DOHH2 (cell line): ENCODE measurements around the gene RRAS.

Experiments
- H3F3A ChIP-seq: fragments of 200-600 bp; sonication (generic), shearing (Covaris generic); 2 replicates; pipeline ENCODE4 v1.6.0; 2016; ENCODE audit warnings: antibody characterized with exemption, mild to moderate bottlenecking; ENCODE audit not compliant: control insufficient read depth, insufficient read depth
- H3K27ac ChIP-seq: fragments of 200-600 bp; sonication (generic); 2 replicates; pipeline ENCODE4 v1.5.1; 2014; ENCODE audit warnings: low read depth, mild to moderate bottlenecking, low read length, moderate library complexity
- H3K27me3 ChIP-seq: fragments of 200-600 bp; sonication (generic); 2 replicates; pipeline ENCODE4 v1.6.1; 2014; ENCODE audit warnings: mild to moderate bottlenecking, low read length, mixed read lengths; ENCODE audit not compliant: control insufficient read depth
- H3K36me3 ChIP-seq: fragments of 200-600 bp; sonication (generic); 2 replicates; pipeline ENCODE4 v1.6.1; 2014; ENCODE audit warnings: mild to moderate bottlenecking, low read length, moderate library complexity, mixed read lengths; ENCODE audit not compliant: control insufficient read depth
- H3K4me1 ChIP-seq: fragments of 200-600 bp; sonication (generic); 2 replicates; pipeline ENCODE4 v1.6.1; 2014; ENCODE audit warnings: mild to moderate bottlenecking, low read length, mixed read lengths; ENCODE audit not compliant: control insufficient read depth
- H3K4me2 ChIP-seq: fragments of 200-600 bp; sonication (generic); 2 replicates; pipeline ENCODE4 v1.6.0; 2014; ENCODE audit warnings: mild to moderate bottlenecking, low read length, moderate library complexity
- H3K4me3 ChIP-seq: fragments of 200-600 bp; sonication (generic); 2 replicates; pipeline ENCODE4 v1.5.1; 2014; ENCODE audit warnings: mild to moderate bottlenecking, low read length, mixed read lengths
- H3K79me2 ChIP-seq: fragments of 200-600 bp; sonication (generic); 2 replicates; pipeline ENCODE4 v1.6.1; 2014; ENCODE audit warnings: mild to moderate bottlenecking, low read length, mixed read lengths; ENCODE audit not compliant: control insufficient read depth
- H3K9me2 ChIP-seq: fragments of 200-600 bp; sonication (generic); replicated peaks from 2 replicates; pipeline ENCODE4 v1.6.1; 2014; ENCODE audit warnings: mild to moderate bottlenecking, low read length, mixed read lengths; ENCODE audit not compliant: control insufficient read depth
- H3K9me3 ChIP-seq: fragments of 200-600 bp; sonication (generic); 2 replicates; pipeline ENCODE4 v1.6.1; 2014; ENCODE audit warnings: antibody characterized with exemption, low read length, mixed read lengths; ENCODE audit not compliant: control insufficient read depth, insufficient read depth
- H4K20me1 ChIP-seq: fragments of 200-600 bp; sonication (generic); 2 replicates; pipeline ENCODE4 v1.6.0; 2014; ENCODE audit warnings: low read depth, mild to moderate bottlenecking, antibody characterized with exemption, low read length, moderate library complexity; ENCODE audit not compliant: control insufficient read depth, insufficient read depth
- EZH2phosphoT487 ChIP-seq: fragments of 200-600 bp; sonication (generic); IDR thresholded peaks from 2 replicates; pipeline ENCODE4 v1.6.1; 2017; ENCODE audit warnings: borderline replicate concordance, mild to moderate bottlenecking, antibody characterized with exemption, low read length, moderate library complexity, mixed read lengths
- TF ChIP-seq, protein P1 (sequence below): fragments of 200-600 bp; sonication (generic); IDR thresholded peaks from one replicate; pipeline ENCODE4 v1.5.1; 2014; ENCODE audit warnings: antibody characterized with exemption, mild to moderate bottlenecking, low read depth, low read length; ENCODE audit not compliant: poor library complexity, severe bottlenecking

The RRAS gene

GRCh38 chr19:49616945-49617344 lies 23.0 kb downstream of the RRAS start:
- Histone ChIP-seq H3K27me3 (no peaks in the 10 kb centered on the region), H3K27ac (no peak overlapping the region), H3F3A (0 out of 2 replicates have a peak, but pooled peaks cover 5% of the 10 kb centered on the region), H4K20me1 (peaks cover 4% of the 10 kb centered on the region; the same call in 1 of the 2 replicates), H3K36me3 (peaks cover 61% of the 10 kb centered on the region), H3K4me3 (no peak overlapping the region), H3K9me2 (no peaks in the 10 kb centered on the region), H3K79me2 (peaks cover 15% of the 10 kb centered on the region), H3K4me2 (no peak overlapping the region), H3K9me3 (no peaks in the 10 kb centered on the region), H3K4me1 (no peaks in the 10 kb centered on the region)
- TF ChIP-seq, protein P1, sequence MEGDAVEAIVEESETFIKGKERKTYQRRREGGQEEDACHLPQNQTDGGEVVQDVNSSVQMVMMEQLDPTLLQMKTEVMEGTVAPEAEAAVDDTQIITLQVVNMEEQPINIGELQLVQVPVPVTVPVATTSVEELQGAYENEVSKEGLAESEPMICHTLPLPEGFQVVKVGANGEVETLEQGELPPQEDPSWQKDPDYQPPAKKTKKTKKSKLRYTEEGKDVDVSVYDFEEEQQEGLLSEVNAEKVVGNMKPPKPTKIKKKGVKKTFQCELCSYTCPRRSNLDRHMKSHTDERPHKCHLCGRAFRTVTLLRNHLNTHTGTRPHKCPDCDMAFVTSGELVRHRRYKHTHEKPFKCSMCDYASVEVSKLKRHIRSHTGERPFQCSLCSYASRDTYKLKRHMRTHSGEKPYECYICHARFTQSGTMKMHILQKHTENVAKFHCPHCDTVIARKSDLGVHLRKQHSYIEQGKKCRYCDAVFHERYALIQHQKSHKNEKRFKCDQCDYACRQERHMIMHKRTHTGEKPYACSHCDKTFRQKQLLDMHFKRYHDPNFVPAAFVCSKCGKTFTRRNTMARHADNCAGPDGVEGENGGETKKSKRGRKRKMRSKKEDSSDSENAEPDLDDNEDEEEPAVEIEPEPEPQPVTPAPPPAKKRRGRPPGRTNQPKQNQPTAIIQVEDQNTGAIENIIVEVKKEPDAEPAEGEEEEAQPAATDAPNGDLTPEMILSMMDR = no peak
- TF ChIP-seq EZH2phosphoT487 = no peak

- no peaks in the 10 kb centered on the region for H3K27me3 ChIP-seq
- H3K9me3 ChIP-seq = no peaks in the 10 kb centered on the region
- TF ChIP-seq, protein P1 = no peak
- TF ChIP-seq EZH2phosphoT487 = no peak
- H3K4me2 ChIP-seq = no peak overlapping the region
- no peak overlapping the region for H3K27ac ChIP-seq
- no peak overlapping the region for H3K4me3 ChIP-seq
- H3K79me2 ChIP-seq = peaks cover 15% of the 10 kb centered on the region
- H3K4me1 ChIP-seq = no peaks in the 10 kb centered on the region
- peaks cover 4% of the 10 kb centered on the region; the same call in 1 of the 2 replicates for H4K20me1 ChIP-seq
- H3F3A ChIP-seq = 0 out of 2 replicates have a peak, but pooled peaks cover 5% of the 10 kb centered on the region
- H3K36me3 ChIP-seq = peaks cover 57% of the 10 kb centered on the region
- no peaks in the 10 kb centered on the region for H3K9me2 ChIP-seq
These were observed 23.4 kb downstream of the RRAS start for GRCh38 chr19:49616532-49616931.

- H3K4me3 ChIP-seq = no peak overlapping the region
- TF ChIP-seq, protein P1 = no peak
- TF ChIP-seq EZH2phosphoT487 = no peak
- H3K36me3 ChIP-seq = peaks cover 58% of the 10 kb centered on the region
- H3K9me3 ChIP-seq = no peaks in the 10 kb centered on the region
- peaks cover 4% of the 10 kb centered on the region; the same call in 1 of the 2 replicates for H4K20me1 ChIP-seq
- no peaks in the 10 kb centered on the region for H3K27me3 ChIP-seq
- H3K9me2 ChIP-seq = no peaks in the 10 kb centered on the region
- peaks cover 19% of the 10 kb centered on the region for H3K79me2 ChIP-seq
- no peak overlapping the region for H3K4me2 ChIP-seq
- H3F3A ChIP-seq = 0 out of 2 replicates have a peak, but pooled peaks cover 5% of the 10 kb centered on the region
- no peak overlapping the region for H3K27ac ChIP-seq
- H3K4me1 ChIP-seq = no peaks in the 10 kb centered on the region
These were observed 24.1 kb downstream of the RRAS start for GRCh38 chr19:49615861-49616260.
